Prostate gland (tissue), 2 donors: ENCODE measurements around the gene DCST1. TPM values are rescaled to one million over a fixed set of nuclear protein-coding genes. Genes with fewer than 3 reads are reported as not detected.
A peak's percentile ranks its signal among the peaks of the same experiment; 100 is the strongest.

Source experiments
- DNase-seq: peaks from one replicate; pipeline ENCODE4 v3.0.0-alpha.2; 2019; ENCODE audit warnings: low spot score
- H3K27ac ChIP-seq, 2 donors: fragments of 200-600 bp; sonication (generic); 2 replicates each; pipeline ENCODE4 v1.5.1; 2017 to 2019
- H3K27me3 ChIP-seq: fragments of 200-600 bp; sonication (generic); replicated peaks from 2 replicates; pipeline ENCODE4 v1.5.1; 2019; ENCODE audit not compliant: insufficient read depth
- H3K36me3 ChIP-seq, 2 donors: fragments of 200-600 bp; sonication (generic); 1 replicate in 1 of 2; 2 replicates in 1 of 2; pipeline versions ENCODE4 v1.5.1 to v1.8.1; 2017 to 2019
- H3K4me1 ChIP-seq: fragments of 200-600 bp; sonication (generic); replicated peaks from 2 replicates; pipeline ENCODE4 v1.5.1; 2019
- H3K4me3 ChIP-seq, 2 donors: fragments of 200-600 bp; sonication (generic); 2 replicates each; pipeline ENCODE4 v1.5.1; 2017 to 2019
- H3K9me3 ChIP-seq: fragments of 200-600 bp; sonication (generic); 2 replicates; pipeline ENCODE4 v1.5.1; 2017
- POLR2A ChIP-seq: fragments of 450-650 bp; IDR thresholded peaks from one replicate; pipeline ENCODE4 v1.6.1; 2016; ENCODE audit warnings: antibody characterized with exemption, mild to moderate bottlenecking
- POLR2AphosphoS5 ChIP-seq: sonication (generic); formaldehyde crosslinking; IDR thresholded peaks from one replicate; pipeline ENCODE4 v1.6.1; 2017; ENCODE audit warnings: antibody characterized with exemption
- WGBS: methylation state at CpG from one replicate; pipeline ENCODE4 v1.1.5; 2018; 5-methylcytosine and 5-hydroxymethylcytosine counted together
- intact Hi-C: fragments of 100-400 bp; cut with DNase I; formaldehyde crosslinking; loops from one replicate; pipeline ENCODE4 v1.14.2; 2022
- total RNA-seq, 2 donors: library from RNA; depleted of rRNA; stranded (reverse); fragments of >200 nt; gene quantifications; one replicate each; pipeline ENCODE4 v1.1.0, GENCODE V29; 2016
- TF ChIP-seq, protein P1 (sequence below), 4 experiments: fragments of 200-600 bp in 2 of 4; fragments of 450-650 bp in 2 of 4; sonication (generic) in 2 of 4; IDR thresholded peaks; 1 replicate in 3 of 4; 2 replicates in 1 of 4; pipeline ENCODE4 v1.5.1; 2016 to 2019; ENCODE audit warnings: antibody characterized with exemption in 4 of 4, mild to moderate bottlenecking in 2 of 4, moderate library complexity in 2 of 4

The DCST1 gene
- total RNA-seq, 2 donors from 2014 or later, result 0.51 TPM; not detected in 1

DNA sequence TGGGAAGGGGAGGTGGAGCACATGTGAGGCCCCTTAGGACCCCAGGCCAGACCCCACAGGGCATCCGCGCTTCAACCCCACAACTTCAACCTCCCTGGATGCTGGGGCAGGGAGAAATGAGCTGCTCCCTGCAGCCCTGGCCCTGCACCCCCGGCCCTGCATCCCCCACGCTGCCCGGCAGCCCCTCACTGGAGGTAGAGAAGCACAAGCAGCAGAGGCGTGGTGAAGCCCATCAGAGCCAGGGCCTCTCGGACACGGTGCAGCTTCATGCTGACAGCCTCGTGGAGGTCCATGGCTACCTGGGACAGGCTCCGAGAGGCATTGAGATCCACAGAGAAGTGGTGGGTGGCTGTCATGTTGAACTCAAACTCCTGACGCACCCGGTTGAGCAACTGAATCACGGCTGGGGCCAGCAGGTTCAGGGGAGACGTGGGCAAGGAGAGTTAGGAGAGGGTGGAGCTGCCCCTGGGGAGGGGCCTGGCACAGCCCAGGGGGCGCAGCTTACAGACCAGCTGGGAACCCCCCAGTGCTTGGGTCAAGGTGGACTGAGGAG lies 3.3 kb upstream of the DCST1 start:
- DNase-seq, result no peak
- H3K4me1 ChIP-seq, result no peaks in the 10 kb centered on the region
- no peak for TF ChIP-seq POLR2A
- no peak for TF ChIP-seq POLR2AphosphoS5
- TF ChIP-seq, protein P1, sequence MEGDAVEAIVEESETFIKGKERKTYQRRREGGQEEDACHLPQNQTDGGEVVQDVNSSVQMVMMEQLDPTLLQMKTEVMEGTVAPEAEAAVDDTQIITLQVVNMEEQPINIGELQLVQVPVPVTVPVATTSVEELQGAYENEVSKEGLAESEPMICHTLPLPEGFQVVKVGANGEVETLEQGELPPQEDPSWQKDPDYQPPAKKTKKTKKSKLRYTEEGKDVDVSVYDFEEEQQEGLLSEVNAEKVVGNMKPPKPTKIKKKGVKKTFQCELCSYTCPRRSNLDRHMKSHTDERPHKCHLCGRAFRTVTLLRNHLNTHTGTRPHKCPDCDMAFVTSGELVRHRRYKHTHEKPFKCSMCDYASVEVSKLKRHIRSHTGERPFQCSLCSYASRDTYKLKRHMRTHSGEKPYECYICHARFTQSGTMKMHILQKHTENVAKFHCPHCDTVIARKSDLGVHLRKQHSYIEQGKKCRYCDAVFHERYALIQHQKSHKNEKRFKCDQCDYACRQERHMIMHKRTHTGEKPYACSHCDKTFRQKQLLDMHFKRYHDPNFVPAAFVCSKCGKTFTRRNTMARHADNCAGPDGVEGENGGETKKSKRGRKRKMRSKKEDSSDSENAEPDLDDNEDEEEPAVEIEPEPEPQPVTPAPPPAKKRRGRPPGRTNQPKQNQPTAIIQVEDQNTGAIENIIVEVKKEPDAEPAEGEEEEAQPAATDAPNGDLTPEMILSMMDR (IDR thresholded peaks at IDR 0.05), result no peak
- 87% methylated on average over 15 of the region's 15 CpGs for whole genome bisulfite sequencing
- no peaks in the 10 kb centered on the region for H3K9me3 ChIP-seq
- H3K27ac ChIP-seq, result no peak overlapping the region
- H3K36me3 ChIP-seq, result no peaks in the 10 kb centered on the region
- no peaks in the 10 kb centered on the region for H3K27me3 ChIP-seq
- no peak overlapping the region for H3K4me3 ChIP-seq
- intact Hi-C loops, result no loop called here

DNA sequence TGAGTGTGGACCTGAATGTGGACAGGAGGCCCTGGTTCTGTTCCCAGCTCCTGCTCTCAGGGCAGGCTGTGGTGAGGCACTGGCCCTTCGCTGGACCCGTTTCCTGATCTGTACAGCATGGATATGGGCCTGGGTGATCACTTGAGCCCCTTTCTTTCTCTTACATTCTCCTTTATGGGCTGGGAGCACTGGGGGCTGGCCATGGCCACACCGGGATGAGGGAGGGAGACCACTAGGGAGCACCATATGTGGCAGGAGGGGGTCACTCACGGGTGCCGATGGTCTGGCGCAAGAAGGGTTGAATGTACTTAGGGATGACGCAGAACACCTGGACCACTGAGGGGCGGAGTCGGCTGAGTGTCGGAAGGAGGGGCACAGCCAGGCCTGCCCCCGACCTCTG lies 2.7 kb upstream of the DCST1 start:
- WGBS, result 80% methylated on average over 11 of the region's 11 CpGs
- H3K27me3 ChIP-seq, result no peaks in the 10 kb centered on the region
- no peaks in the 10 kb centered on the region for H3K4me1 ChIP-seq
- H3K36me3 ChIP-seq, result no peaks in the 10 kb centered on the region
- H3K9me3 ChIP-seq, result no peaks in the 10 kb centered on the region
- no peak overlapping the region for H3K4me3 ChIP-seq
- TF ChIP-seq, protein P1 (IDR thresholded peaks at IDR 0.05), result no peak
- TF ChIP-seq POLR2AphosphoS5, result no peak
- no peak for TF ChIP-seq POLR2A
- no peak for DNase-seq
- intact Hi-C loops, result no loop called here
- no peak overlapping the region for H3K27ac ChIP-seq

- Histone ChIP-seq H3K27me3 (no peaks in the 10 kb centered on the region), H3K9me3 (no peaks in the 10 kb centered on the region), H3K36me3 (no peaks in the 10 kb centered on the region), H3K4me3 (no peak overlapping the region), H3K4me1 (no peaks in the 10 kb centered on the region), H3K27ac (no peak overlapping the region)
- intact Hi-C loops, result no loop called here
- DNase-seq, result no peak
- TF ChIP-seq POLR2A (no peak), POLR2AphosphoS5 (no peak)
- TF ChIP-seq, protein P1 (IDR thresholded peaks at IDR 0.05), result no peak
- WGBS, result 95% methylated on average over 12 of the region's 12 CpGs
Observed at GRCh38 chr1:155032886-155033285, 738 bp upstream of the DCST1 start.

GRCh38 chr1:155034318-155035208 lies 939 bp downstream of the DCST1 start:
- intact Hi-C loops, result no loop called here
- Histone ChIP-seq H3K9me3 (no peaks in the 10 kb centered on the region), H3K36me3 (no peaks in the 10 kb centered on the region), H3K4me1 (peaks cover 5% of the 10 kb centered on the region), H3K27ac (no peak overlapping the region), H3K4me3 (no peak overlapping the region), H3K27me3 (no peaks in the 10 kb centered on the region)
- DNase-seq, result no peak
- 60% methylated on average over 20 of the region's 20 CpGs for WGBS
- no peak for TF ChIP-seq POLR2A
- TF ChIP-seq POLR2AphosphoS5, result no peak
- TF ChIP-seq, protein P1 (IDR thresholded peaks at IDR 0.05), result peak in 2 of 4 experiments; percentile 3 to 28
